GM19452 (cell line): Measurements from ENCODE around the gene CELSR3.

Experiments
- ATAC-seq: cut with Tn5 transposase; IDR thresholded peaks from one replicate; pipeline ENCODE4 v1.9.1; 2021; ENCODE audit not compliant: unreplicated experiment

The CELSR3 gene

DNA sequence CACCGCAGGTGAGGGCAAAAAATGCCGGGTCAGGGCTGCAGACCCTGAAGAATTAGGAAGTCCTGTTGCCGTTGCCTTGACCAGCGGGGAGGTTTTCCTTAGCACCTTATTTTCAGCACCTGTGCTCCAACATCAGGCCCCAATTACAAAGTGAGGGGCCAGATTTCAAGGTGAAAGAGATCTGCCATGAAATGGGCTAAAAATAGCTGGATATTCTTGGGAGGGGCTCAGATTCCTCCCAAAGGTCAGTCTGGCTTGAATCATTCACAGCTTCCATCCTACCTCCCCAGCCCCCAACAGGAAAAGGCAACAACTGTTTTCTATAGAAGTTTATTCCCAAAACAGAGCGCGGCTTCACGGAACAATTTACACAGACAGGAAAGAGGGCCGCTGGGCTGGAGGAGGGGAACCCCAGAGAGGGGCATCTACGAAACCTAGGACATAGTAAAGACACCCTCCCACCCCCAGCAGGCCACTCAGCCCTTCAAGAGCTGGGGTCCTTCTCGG is 26.5 kb downstream of the CELSR3 start:
- no peak for ATAC-seq

DNA sequence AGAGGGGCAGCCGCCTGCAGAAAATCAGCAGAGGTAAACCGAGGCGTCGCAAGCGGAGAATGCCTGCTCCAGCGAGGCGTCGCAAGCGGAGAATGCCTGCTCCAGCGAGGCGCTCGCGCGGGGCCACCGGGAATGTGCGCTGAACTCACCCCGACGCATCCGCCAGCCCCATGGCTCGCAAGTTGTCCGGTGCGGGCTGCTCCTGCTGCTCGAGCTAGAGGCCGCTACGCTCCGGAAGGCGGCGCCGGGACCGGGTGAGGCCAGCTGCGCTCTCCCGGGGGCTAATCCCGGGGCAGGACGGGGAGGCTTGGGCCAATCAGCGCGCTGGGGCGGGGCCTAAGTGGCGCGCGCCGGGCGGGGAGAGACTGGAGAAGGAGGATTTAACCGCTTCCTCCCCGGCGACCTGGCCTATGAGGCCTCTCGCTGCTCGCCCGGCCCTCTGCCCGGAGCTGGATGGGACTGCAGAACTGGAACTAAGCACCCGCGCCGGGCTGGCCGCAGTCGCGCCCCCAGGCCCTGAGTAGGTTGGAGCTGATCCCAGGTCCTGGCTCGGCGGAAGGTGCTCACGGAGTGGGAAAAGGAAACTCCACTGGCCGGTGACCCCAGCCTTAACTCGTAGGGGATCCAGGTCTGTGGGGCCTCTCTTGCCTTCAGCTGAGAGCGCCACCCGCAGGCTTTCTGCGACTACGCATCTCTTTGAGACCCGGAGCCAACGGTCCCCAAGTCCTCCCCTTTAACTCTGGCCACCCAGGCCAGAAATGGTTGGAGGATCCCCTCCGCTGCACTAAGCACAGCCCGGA is 27.3 kb downstream of the CELSR3 start, which contains the start of gene SLC26A6:
Gene SLC26A6, minus strand, starts transcription at position 240 of the 800 bp plus-strand sequence. Its CDS starts 68 bp downstream, at position 172.
- peak; percentile 85 for ATAC-seq

- peak; percentile 29 for ATAC-seq
These were observed 27.9 kb downstream of the CELSR3 start for GRCh38 chr3:48634661-48635221.

DNA sequence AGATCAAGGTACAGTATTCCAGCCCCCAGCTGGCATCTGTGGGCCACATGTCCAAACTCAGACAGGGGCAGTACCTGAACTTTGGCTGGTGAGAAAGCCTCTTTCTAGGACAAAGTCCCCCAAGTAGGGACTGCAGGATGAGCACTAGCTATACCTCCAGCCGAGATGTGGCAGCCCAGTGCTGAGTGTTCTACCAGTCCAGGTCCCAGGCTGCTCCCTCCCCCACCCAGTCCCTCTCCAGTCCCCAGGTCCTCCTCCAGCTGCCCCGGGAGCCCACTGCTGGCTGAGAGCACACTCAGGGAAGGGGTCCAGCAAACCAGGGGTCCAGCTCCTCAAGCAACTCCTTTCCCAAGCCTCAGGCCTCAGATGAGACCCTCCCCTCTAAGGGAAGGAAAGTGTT is 28.9 kb downstream of the CELSR3 start:
- ATAC-seq, result no peak

DNA sequence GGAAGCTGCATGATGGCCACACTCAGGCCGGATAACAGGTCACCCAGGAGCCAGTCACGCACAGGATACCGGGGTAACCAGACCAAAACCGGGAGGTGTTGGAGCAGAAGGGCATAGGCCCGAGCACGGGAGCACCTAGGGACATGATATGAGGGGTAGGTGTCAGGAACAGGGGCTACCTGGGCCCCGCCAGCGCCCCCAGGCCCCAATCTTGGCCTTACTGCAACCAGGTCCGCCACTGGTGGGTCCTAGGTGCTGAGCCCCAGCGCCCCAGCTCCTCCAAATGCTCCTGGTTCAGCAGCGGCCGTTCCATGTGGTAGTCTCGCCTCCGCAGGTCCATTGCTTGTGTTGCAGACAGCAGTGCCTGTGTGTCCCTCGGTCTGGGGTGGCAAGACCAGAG is 29.4 kb downstream of the CELSR3 start:
- ATAC-seq, result no peak

- ATAC-seq, result no peak
These were observed 30.9 kb downstream of the CELSR3 start for GRCh38 chr3:48631516-48632448.

DNA sequence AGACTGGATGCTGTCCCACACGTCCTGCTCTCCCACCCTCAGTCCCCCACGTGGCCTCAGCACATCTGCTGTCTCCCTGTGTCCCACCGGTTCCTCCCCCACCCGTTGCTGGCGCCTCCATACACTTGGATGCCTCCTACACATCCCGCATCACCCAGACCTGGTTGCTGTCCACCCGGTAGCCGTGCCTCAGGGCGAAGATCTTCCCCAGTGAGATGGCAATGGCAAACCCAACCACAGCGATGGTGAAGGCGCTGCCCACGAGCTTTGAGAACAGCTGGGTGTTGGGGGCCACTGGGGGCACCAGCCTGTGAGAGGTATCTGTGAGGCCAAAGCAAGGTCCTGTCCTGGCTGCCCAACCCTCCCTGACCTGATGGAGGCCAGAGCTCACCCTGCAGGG is 31.9 kb downstream of the CELSR3 start:
- no peak for ATAC-seq

DNA sequence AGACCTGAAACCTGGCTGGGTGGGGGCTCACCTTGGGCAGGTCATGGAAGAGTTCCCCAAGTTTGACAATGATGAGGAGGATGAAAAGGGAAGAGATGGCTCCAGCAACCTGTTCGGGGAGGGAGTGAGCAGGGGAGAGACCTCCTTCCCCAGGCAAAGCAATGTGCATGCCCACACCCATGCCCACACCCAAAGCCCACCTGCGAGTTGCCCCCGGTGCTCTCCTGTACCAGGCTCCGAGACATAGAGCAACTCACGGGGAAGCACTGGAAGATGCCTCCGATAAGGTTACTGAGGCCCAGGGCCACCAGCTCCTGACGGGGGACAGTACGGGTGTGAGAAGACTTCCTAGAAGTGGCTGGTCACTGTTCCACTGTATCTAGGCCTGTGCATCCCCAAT is 32.3 kb downstream of the CELSR3 start:
- ATAC-seq, result no peak

GRCh38 chr3:48629894-48630293 is 32.8 kb downstream of the CELSR3 start:
- no peak for ATAC-seq

DNA sequence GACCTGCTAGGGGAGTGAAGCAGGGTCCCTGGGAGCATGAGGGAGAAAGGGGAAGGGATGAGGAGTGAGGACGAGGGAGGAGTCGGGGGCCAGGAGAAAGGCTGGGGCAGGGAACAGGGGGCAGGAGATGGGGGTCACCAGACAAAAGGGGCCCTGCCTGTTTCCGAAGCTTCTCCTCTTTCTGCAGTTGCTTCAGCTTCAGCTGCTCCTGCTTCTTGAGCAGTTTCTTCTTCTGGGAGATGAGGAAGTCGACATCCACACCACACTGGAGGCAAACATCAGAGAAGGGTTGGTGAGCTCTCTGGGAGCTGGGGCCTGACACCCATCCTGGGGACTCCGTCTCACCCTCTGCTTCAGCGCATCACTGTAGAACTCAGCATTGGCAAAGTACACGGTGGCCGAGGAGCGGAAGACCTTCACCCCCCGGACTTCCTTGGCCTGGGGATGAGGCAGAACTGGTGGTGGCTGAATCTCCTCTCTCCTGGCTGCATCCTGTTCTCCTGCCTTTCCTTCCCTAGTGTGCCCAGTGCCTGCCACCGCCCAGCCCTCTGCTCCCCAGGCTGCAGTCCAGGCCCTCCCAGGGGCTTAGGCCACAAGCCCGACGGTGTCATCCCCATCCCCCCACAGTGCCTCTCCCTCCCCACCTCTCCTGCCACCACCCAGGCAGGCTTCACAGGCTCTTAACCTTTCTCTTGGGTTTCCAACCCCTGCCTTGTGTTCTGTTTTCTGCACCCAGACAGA is 34.2 kb downstream of the CELSR3 start:
- no peak for ATAC-seq

DNA sequence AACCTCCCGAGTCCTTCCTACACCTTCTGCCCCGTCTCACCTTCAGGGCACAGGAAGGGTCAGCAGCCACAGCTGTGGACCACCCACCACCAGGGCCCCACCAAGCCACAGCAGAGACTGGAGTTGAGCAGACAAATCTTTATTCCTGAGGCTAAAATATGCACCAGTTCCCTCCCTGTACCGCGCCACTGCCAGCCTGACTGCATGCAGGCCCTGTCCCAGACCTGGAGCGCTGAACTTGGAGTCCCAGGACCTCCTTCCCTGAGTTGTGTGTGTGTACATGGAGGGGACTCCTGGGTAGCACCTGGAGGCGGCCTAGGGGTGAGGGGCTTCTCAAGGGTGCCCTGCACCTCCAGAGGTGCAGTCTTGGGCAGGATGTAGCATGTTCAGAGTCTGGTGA is 37.1 kb downstream of the CELSR3 start:
- ATAC-seq, result no peak

DNA sequence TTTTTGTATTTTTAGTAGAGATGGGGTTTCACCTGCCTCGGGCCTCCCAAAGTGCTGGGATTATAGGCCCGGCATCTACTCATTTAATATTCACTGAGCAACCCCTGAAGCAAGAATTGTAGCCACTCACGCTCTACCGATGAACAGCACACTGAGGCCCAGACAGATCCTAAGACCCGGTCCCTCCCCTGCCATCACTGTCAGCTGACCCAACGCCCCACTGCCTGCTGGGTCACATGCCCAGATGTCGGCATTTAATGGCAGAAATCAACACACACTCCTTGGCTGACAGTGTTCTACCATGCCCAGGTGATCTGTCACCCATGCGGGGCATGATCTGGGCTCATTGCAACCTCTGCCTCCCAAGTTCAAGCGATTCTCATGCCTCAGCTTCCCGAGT is 37.9 kb downstream of the CELSR3 start:
- no peak for ATAC-seq

- no peak for ATAC-seq
These were observed 38.7 kb downstream of the CELSR3 start for GRCh38 chr3:48623851-48624547.

GRCh38 chr3:48621461-48621869 is 41.2 kb downstream of the CELSR3 start, which contains the start of gene TMEM89:
Gene TMEM89, minus strand, starts transcription at chr3:48621769. Its CDS starts 13 bp downstream, at chr3:48621756.
- ATAC-seq, result no peak

DNA sequence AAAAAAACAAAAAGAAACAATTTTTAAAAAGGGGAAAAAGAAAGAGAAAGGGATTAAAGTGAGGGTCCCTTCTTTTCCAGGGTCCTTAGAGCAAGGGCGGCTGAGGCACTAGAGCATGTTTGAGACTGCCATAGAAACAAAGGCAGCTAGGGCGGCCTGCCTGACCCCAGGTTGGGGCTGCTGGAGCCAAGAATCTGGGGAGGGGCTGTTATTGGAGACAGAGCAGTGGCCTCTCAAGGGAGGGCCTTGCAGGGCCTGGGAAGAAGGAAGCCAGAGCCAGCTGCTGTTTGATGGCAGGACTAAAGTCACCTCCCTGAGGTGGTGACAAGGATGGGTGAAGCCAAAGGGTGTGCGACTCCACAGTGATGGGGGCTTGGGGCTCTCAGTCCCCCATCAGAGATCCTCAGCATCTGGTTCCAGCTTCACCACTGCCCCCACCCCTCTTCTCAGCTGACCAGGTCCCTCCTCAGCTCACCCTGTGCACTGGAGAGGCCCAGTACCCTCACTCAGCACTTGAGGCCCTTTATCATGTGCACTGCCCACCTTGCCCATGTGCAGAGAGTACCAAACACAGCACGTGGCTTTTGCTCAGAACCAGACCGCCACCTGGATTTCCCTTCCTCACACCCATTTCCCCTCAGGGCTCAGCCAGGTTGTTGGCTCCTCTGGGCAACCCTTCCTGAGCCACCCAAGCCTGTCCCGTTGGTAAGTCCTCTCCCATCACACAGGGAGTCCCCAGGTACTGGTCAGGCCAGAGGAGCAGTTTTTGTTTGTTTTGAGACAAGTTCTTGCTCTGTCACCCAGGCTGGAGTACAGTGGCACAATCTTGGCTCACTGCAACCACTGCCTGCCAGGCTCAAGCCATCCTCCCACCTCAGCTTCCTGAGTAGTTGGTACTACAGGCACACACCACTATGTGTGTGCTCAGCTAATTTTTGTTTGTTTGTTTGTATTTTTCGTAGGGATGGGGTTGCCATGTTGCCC is 42.9 kb downstream of the CELSR3 start:
- no peak for ATAC-seq

- ATAC-seq, result no peak
These were observed 45.1 kb downstream of the CELSR3 start for GRCh38 chr3:48617559-48617958.

- no peak for ATAC-seq
These were observed 48.6 kb downstream of the CELSR3 start for GRCh38 chr3:48614044-48614443.

- no peak for ATAC-seq
These were observed 50.4 kb downstream of the CELSR3 start for GRCh38 chr3:48612309-48612708.
